SIG-M5 treated with dmso at 0.1 percent for 504 hours (cell line): ENCODE measurements around the gene WRAP53.

Experiments
- DNase-seq: peaks from one replicate; lab custom pipeline; 2025; ENCODE audit not compliant: unreplicated experiment; lab: John Stamatoyannopoulos, UW

The WRAP53 gene

DNA sequence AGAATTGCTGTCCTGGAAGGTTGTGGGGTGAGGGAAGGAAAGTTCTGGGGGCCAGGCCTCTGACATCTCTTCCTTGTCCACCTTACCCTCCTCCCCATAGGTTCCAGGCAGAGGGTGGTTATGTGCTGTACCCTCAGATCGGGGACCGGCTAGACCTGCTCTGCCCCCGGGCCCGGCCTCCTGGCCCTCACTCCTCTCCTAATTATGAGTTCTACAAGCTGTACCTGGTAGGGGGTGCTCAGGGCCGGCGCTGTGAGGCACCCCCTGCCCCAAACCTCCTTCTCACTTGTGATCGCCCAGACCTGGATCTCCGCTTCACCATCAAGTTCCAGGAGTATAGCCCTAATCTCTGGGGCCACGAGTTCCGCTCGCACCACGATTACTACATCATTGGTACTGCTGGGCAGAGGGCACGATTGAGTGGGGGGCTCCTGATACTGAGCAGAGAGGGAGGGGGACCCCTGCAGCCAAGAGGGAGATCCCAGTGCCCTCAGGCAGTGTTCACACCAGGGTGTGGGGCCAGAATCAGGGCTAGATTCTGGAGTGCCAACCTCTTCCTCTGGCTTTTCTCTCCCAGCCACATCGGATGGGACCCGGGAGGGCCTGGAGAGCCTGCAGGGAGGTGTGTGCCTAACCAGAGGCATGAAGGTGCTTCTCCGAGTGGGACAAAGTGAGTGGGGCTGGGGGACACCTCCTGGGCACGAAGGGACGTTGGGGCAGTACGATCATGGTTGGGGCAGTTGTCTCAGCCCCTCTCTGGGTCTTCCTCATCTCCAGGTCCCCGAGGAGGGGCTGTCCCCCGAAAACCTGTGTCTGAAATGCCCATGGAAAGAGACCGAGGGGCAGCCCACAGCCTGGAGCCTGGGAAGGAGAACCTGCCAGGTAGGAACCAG, 19.8 kb downstream of the WRAP53 start:
- DNase-seq = no peak

DNA sequence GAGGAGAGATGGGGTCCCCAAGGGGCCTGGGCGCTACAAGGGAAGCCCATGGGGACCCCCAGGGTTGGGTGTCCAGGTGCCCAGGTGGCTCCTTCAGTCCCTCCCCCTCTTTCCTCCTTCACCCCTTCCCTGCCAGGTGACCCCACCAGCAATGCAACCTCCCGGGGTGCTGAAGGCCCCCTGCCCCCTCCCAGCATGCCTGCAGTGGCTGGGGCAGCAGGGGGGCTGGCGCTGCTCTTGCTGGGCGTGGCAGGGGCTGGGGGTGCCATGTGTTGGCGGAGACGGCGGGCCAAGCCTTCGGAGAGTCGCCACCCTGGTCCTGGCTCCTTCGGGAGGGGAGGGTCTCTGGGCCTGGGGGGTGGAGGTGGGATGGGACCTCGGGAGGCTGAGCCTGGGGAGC, 20.8 kb downstream of the WRAP53 start:
- DNase-seq = no peak

DNA sequence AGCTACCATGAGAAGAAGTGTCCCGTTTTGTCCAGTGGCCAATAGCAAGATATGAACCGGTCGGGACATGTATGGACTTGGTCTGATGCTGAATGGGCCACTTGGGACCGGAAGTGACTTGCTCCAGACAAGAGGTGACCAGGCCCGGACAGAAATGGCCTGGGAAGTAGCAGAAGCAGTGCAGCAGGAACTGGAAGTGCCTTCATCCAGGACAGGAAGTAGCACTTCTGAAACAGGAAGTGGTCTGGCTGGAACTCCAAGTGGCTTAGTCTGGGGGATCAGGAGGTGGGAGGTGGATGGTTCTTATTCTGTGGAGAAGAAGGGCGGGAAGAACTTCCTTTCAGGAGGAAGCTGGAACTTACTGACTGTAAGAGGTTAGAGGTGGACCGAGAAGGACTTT, 22.0 kb downstream of the WRAP53 start:
- no peak for DNase-seq

DNA sequence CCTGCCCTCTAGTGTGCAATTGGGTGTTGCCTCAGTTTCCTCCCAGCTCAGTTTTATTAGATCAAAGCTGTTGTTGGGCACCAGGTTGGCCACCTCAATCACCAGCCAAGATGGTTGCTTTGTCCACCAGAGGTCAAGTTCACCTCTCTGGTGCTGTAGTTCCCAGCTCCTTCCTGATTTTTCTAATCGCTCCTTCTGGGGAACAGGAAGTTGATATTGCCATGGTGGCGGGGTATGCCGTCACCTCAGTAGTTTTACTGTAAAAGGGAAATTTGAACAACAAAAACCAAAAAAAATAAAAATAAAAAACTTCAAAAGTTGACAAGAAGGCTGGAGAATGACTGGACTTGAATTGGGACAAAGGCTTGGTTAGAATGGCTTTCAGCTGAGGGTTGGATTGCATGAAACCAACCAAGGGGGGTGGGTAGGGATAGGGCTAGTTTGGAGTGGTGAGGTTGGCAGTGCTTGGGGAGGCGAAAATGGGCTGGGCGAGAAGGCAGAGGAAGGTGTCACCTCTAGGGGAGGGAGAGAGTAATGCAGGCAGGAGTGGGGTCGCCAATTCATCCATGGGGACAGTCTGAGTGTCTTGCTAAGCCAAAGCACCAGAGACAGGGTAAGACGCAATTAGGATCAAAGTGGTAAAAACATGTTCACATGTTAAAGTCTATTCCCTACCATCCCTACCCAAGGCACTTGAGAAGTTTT, 22.9 kb downstream of the WRAP53 start:
- DNase-seq = no peak

DNA sequence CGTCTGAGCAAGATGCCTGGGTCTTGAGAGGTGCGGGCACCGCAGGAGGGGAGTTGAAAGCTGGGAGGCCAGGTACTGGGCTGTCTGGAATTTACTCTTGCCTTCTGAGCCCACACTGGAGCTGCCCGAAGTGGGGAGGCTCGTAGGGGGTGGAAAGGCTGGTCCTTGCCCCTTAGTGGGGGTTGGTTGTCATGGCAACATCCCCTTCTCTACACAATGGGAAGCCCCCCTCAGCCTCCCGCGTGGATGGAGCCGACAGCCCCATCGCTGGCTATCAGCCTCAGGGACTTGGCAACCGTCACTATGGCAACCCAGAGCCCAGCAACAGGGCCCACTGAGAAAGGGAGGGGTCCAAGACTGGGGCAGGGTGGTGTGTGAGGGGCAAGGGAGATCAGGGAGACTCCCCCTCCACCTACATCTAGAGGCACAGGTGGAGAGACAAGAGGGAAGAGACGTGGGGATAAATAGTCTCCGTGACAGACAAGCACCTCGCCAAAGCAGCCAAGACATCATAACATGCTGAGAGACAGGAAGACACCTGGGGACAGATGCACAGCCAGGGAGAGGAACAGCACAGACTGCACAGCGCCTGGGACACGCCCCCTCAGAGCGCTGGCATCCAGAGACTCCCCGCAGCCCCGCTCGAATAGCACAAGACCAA, 24.0 kb downstream of the WRAP53 start:
- no peak for DNase-seq

DNA sequence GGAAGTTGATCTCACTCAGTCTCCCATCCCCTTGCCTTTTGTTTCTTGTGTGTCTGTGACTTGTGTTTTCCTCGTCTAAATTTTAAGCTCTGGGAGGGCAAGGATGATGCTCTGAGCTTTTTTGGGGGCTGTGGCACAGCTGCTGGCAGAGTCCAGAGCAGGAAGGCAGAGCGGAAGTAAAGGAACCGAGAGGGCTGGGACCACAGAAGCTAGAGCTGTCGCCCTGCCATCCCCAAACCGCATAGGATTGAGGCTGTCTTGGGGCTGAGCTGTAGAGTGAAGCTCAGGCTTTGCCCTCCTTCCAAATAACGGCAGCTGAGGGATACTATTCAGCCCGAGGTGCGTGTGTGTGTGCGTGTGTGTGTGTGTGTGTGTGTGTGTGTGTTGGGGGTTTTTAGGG, 25.5 kb downstream of the WRAP53 start:
- DNase-seq = peak; percentile 29

DNA sequence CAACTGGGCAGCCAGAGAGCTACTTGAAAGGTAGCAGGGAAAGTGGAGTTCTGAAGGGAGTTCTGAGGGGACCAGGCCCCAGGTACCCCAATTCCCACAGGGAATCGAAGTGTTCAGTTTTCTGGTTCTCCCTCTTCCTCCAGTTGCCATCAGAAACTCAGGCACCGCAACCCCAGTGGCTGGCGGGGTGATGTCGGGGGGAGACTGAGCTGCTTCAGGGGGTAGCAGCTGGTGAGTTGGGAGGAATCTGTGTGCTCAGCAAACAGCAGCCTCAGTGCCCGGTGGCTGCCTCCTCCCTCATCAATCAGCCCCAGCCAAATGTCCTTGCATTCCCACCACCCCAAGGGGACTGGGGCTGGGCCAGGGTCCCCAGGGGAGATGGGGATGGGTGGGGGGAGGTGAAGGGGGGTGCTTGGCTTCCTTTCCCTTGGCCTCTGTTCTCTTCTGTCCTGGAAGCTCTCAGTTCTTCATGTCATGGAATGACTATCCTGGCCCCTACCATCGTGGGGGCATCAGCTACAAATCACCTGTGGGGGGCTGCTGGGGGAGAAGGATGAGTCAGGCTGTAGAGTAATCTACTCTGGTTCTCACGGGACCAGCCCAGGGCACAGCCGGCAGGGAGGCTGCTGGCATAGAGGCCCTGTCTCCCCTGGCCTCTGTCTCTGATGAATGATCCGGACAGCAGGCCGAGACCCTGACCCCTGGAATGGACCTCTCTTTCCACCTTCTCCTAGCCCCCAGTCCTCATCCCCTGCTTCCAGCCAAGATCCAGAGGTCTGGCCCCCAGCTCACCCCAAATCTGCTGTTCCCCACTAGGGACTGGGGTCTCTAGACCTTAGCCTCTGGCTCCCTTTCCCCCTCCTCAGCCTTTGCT, 26.7 kb downstream of the WRAP53 start:
- no peak for DNase-seq

DNA sequence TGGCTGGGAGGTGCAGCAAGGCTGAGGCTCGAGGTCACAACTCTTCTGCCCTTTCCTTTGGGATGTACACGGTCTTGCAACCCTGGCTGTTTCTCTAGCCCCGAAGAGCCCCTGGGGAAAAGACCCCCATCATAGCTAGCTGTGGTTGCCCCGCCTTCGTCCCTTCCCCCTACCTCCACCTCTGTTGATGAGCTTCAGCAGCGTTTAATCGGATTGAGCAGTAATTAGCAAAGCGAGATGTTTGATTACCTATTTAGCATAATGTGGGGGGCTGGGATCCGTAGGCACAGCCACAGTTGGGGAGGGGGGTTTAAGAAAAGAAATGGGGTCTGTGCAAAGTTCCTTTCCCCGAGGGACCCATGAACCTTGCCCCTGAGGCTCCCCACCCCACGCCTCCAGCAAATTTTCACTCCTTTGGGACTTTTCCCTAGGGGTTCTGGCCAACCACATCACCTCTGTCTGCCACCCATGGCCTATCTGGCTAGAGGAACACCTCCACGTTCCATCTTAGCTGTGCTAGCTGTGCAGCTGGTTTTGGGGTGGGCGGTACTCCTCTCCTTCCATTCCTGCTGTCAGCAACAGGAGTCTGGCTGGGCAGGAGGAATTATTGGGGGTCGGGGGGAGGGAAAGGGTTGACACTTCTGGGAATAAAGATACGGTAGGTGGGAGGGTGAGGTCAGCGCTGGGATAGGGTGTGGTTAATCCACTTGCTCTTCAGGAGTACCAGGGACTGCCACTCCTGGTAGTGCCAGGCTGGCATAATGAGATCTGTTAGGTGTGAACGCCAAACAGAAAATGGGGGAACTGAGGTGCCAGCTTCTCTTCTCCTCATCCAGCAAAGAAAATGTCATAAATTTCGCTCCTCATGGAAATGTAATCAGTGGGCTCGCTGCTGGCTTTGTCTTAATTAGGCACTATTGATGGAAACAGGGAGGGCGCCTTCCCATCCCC, 27.9 kb downstream of the WRAP53 start:
- DNase-seq = no peak

DNA sequence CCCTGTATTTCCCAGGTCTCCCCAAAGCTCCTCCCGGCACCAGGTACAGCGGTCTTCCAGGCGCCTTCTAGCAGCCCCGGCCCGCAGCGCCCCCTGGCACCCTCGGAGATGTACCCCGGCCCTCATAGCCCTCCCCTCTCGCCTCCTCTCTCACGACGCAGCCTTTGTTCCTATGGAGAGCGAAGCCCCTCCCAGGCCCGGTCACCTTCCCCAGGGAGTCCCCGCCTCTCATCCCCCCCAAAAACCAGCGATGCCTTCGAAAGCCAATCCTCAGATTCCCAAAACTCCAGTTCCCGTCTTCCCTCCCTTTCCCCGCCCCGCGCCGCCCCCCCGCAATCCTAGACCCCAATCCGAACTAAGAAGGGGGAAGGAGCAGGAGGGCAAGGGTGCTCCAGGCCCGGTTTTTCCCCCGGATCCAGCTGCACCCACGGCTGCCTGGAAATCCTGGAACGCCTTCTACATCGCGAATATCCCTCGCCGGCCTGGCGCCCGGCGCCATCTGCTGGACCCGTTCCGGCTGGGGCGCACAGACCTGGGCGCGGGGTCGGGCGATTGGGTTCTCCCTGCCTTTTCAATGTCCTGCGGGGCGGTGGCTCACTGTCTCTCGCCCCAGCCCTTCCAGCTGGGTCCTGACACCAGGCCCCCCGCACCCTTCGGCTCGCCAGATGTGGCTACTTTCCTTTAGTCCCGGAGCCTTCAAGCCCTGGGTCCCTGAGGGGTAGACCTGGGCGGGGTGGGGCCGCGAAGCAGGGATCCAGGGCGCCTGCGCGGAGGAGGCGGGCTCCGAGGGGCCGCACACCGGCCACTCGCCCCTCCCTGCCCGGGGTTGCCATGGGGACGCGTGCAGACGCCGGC, 28.9 kb downstream of the WRAP53 start, which contains the start of gene DNAH2:
TSS of gene DNAH2 (plus strand) at position 844 of the 855 bp plus-strand sequence. CDS start 1,991 bp downstream, outside the sequence.
- DNase-seq = peak; percentile 48

DNA sequence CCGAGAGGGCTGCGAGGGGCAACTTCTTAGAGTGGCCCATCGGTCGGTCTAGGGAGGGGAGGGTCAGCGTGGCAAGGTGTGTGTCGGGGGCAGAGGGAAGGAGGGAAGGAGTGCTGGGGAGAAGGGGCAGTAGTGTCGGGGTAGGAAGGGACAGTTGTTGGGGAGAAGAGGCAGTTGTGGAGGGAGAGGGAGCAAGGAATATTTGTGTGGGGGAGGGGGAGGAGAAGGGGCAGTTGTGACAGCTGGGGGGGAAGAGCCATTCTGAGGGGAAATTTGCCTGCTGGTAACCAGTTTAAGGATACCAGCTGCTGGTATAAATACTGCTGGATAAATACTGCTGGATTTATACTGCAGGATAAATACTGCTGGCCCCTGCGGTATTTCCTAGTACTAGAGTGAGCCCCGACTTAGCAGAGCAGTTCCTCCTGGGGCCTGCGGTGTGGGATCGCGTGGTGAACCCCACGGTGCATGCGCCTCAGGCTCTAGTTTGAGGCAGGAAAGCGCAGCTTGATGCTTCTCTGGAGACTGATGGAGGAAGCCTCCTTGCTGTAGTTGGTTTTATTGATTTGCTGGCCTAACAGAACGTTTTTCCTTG, 29.6 kb downstream of the WRAP53 start:
- DNase-seq = peak; percentile 7

DNA sequence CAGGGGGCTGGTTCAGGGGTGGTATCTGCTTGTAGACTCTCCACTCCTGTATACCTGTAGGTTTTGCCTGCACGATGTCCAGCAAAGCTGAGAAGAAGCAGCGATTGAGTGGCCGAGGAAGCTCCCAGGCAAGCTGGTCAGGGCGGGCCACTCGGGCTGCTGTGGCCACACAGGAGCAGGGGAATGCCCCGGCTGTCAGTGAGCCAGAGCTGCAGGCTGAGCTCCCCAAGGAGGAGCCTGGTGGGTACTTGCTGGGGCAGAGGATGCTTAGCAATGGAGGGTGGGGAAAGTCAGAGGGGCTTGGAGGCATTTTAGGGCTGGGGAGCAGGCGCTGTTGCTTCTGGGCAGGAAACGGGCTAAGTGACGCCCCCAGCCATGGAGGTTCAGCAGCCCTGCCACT, 31.4 kb downstream of the WRAP53 start:
- DNase-seq = no peak

DNA sequence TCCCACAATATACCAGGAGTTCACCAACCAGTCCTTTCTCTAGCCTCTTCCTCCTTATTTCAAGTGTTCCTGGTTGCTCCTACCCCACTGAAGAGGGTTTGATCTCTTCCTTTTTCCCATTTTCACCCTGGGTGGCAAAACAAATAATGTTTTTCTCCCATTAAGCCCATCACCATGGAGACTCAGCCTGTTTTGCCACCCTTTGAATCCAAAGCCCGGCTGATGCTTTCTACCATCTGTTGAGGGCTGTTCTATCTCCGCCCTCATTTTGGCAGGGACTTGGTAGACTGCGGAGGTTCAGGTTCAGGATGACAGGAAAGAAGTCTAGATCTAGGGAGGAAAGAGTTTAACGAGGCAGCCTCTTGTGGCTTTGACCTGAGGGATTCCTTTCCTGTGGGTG, 31.8 kb downstream of the WRAP53 start:
- no peak for DNase-seq

DNA sequence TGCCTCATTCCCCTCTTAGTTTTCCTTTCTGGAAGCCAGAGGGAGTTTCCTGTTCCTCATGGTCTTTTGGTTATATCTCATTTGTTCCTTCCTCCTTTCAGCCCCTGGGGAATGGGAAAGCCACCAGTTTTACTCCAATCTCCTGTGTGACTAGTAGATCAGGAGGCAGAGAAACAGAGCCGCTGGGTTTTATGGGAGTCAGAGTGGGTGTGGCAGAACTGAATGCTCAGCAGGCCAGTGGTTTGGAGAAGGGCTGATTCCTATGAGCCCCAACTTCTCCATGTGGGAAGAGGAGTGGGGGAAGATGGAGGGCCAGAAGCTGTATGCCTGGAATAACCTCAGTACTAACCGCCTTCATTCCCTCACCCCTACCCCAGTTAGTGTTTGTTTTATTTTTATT, 33.3 kb downstream of the WRAP53 start:
- DNase-seq = no peak

DNA sequence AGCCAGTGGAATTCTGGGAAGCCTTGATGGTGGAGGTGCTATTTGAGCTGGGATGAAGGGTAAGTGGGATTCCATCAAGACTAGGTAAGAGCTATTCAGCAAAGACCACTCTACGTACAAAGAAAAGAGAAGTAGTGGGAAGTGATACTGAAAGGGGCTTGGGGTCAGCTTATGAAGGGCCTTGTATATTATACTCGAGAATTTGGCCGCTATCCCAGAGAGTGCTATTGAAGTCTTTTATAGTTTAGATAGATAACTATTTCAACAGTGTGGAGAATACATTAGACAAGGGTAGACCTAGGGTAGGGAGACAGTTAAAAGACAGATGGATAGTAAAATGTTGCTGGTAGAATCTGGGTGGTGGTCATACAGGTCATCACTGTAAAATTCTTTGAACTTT, 39.6 kb downstream of the WRAP53 start:
- no peak for DNase-seq

DNA sequence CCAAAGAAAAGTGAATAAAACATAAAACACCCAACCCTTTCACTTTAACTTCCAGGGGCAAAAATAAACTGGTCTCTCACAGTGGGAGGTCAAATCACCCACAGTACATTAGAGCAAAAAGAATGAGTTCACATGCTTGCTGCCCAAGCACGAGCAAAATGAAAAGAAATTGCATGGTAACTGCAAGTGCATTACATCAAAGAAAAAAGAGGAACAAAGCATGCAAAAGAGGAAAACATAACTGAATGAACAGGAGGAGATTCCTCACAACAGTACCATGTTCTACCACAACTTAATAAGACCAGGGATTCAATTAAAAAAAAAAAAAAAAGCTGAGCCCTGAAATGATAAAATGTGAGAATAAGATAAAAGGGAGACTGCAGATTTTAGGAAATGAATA, 41.5 kb downstream of the WRAP53 start:
- DNase-seq = peak; percentile 63

DNA sequence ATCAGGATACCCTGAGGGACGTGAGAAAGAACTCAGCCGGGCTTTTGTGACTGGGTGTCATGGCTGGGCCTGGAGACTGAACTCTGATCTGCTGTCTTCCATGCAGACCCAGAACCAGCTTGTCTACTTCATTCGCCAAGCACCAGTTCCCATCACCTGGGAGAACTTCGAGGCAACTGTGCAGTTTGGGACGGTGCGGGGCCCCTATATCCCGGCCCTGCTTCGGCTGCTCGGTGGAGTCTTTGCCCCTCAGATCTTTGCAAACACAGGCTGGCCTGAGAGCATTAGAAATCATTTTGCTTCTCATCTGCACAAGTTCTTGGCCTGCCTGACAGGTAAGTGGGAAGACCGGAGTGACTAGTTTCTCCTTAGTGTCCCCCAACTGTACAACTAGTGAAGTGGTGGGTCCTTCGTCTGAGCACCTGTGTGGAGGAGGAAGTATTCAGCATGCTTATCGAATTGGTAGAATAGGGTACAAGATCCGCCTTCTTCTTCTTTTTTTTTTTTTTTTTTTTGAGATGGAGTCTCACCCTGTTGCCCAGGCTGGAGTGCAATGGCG, 44.8 kb downstream of the WRAP53 start:
- no peak for DNase-seq

DNA sequence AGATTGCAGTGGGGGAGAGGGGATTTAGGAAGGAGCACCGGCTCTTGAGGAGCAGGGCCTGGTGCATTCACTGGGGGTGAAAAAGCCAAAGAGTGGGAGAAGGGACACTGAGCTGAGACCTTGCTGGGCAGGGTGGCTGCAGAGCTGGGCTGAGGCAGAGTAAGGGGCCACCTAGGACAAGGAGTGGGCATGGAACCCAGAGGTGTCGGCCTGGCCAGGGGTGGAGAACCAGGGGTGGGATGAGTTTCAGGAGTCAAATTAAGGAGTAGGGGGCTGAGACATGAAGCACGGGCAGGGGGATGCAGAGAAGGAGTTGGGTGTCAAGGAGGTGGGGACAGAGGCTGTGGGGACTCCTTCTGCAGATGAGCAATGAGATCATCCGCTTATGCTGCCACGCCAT, 49.3 kb downstream of the WRAP53 start:
- DNase-seq = no peak

DNA sequence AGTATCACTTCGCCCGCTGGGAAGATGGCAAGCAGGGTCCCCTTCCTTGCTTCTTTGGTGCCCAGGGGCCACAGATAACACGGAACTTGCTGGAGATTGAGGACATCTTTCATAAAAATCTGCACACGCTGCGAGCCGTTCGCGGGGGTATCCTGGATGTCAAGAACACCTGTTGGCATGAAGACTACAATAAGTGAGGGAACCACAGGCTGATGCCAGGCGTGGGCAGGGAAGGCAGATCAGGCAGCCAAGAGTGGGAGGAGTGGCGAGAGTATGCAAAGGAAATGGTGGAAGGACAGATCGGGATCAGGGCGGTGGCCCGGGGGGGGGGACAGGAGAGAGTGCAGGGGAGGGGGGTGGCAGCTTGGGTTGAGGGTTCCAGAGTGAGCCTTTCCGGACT, 51.5 kb downstream of the WRAP53 start:
- no peak for DNase-seq
